ENCODE data around the gene RNF40. TPM values are rescaled to one million over a fixed set of nuclear protein-coding genes. Genes with fewer than 3 reads are reported as not detected.

Gene RNF40
- total RNA-seq, 2 donors from 2014 or later = 60.2 to 63.5 TPM

GRCh38 chr16:30747331-30747730 is 14.8 kb upstream of the RNF40 start:
- H3K4me3 Mint-ChIP-seq = peak overlapping the region; percentile 85 to 95
- H3K4me1 Mint-ChIP-seq (ENCODE audit: low read depth) = peaks cover 16% of the 10 kb centered on the region
- no peak for DNase-seq
- no peaks in the 10 kb centered on the region for H3K27me3 Mint-ChIP-seq (ENCODE audit: low read depth)
- peaks cover 9 to 13% of the 10 kb centered on the region in 2 donors for H3K36me3 Mint-ChIP-seq (ENCODE audit: insufficient read depth in 2 of 2)
- ATAC-seq (replicated peaks in 1 of 2) = no peak
- H3K9me3 Mint-ChIP-seq = no peaks in the 10 kb centered on the region
- H3K27ac Mint-ChIP-seq = peak overlapping the region; percentile 72

- Mint-ChIP-seq H3K4me3 (peak within 1 kb of the TSS; percentile 85 to 95), H3K27ac (peak within 1 kb of the TSS; percentile 86), H3K27me3 (ENCODE audit: low read depth) (no peaks in the 10 kb centered on the region), H3K4me1 (ENCODE audit: low read depth) (peaks cover 16% of the 10 kb centered on the region), H3K9me3 (no peaks in the 10 kb centered on the region), H3K36me3 (ENCODE audit: insufficient read depth in 2 of 2) (peaks cover 9 to 13% of the 10 kb centered on the region in 2 donors)
- DNase-seq = peak; percentile 97 to 99
- peak; percentile 97 to 98 for ATAC-seq (replicated peaks in 1 of 2)
Observed at GRCh38 chr16:30747799-30748633, 14.1 kb upstream of the RNF40 start, which contains the start of gene PHKG2. Gene PHKG2 (plus strand): TSS chr16:30748425. CDS start chr16:30748821, 396 bp downstream.

- Mint-ChIP-seq H3K4me1 (ENCODE audit: low read depth) (peaks cover 16% of the 10 kb centered on the region), H3K27me3 (ENCODE audit: low read depth) (no peaks in the 10 kb centered on the region), H3K36me3 (ENCODE audit: insufficient read depth in 2 of 2) (peaks cover 9 to 10% of the 10 kb centered on the region in 2 donors), H3K27ac (peak overlapping the region; percentile 86), H3K4me3 (peak overlapping the region; percentile 85 to 95), H3K9me3 (no peaks in the 10 kb centered on the region)
- DNase-seq = peak; percentile 43 to 49
- peak; percentile 29 to 44 for ATAC-seq (replicated peaks in 1 of 2)
Observed at GRCh38 chr16:30748634-30749445, 13.3 kb upstream of the RNF40 start.

DNA sequence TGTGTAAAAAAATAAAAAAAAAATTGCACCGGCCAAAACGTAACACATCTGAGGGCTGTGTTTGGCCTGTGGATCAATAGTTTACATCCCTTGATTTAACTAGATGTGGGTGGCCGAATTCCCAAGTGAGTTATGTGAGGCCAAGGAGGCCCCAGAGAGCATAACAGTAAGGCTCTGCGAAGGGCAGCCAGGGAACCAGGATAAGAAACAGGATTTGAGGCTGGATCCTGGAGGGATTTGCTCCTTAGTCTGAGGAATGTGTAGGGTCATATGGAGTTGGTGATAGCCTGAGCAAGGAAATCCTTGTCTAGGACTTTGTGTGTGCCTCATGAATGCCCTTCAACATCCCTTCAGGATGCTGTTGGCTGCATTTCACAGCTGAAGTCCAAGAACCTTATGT is 11.9 kb upstream of the RNF40 start:
- Mint-ChIP-seq H3K27ac (peak overlapping the region; percentile 86), H3K9me3 (no peaks in the 10 kb centered on the region), H3K4me3 (no peak overlapping the region), H3K4me1 (ENCODE audit: low read depth) (peaks cover 16% of the 10 kb centered on the region), H3K36me3 (ENCODE audit: insufficient read depth in 2 of 2) (peaks cover 9 to 12% of the 10 kb centered on the region in 2 donors), H3K27me3 (ENCODE audit: low read depth) (no peaks in the 10 kb centered on the region)
- DNase-seq = no peak
- no peak for ATAC-seq (replicated peaks in 1 of 2)

DNA sequence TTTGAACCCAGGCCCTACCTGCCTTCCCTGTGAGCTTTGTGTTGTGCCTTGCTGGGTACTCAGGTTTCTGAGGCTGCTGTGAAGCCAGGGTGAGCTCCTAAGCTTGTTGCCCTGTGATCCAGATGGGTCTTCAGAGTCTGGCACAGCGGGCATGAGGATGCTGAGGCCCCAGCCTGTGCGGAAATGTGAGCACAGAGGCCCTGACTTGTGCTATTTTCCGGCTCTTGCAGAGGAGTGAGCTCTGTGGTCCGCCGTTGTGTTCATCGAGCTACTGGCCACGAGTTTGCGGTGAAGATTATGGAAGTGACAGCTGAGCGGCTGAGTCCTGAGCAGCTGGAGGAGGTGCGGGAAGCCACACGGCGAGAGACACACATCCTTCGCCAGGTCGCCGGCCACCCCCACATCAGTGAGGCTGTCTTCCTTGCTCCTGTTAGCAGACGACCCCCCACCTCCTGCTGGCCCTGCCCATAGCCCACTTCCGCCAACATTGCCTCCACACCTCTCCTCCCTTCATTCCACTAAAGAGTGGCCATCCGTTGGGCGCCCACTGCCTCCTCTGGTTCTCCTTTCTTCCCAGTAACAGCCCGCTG is 11.2 kb upstream of the RNF40 start:
- H3K9me3 Mint-ChIP-seq = no peaks in the 10 kb centered on the region

GRCh38 chr16:30753596-30753995 is 8.5 kb upstream of the RNF40 start:
- no peak overlapping the region for H3K4me3 Mint-ChIP-seq
- ATAC-seq (replicated peaks in 1 of 2) (no peak), DNase-seq (no peak)
- H3K36me3 Mint-ChIP-seq (ENCODE audit: insufficient read depth in 2 of 2) = peaks cover 9 to 11% of the 10 kb centered on the region in 2 donors
- no peaks in the 10 kb centered on the region for H3K27me3 Mint-ChIP-seq (ENCODE audit: low read depth)
- no peaks in the 10 kb centered on the region for H3K9me3 Mint-ChIP-seq
- H3K27ac Mint-ChIP-seq = no peak overlapping the region
- peaks cover 7% of the 10 kb centered on the region for H3K4me1 Mint-ChIP-seq (ENCODE audit: low read depth)

More for the DNA sequence above, 11.2 kb upstream of the RNF40 start:
- Mint-ChIP-seq H3K36me3 (ENCODE audit: insufficient read depth in 2 of 2) (peaks cover 9 to 11% of the 10 kb centered on the region in 2 donors), H3K4me1 (ENCODE audit: low read depth) (peaks cover 16% of the 10 kb centered on the region), H3K4me3 (no peak overlapping the region), H3K27me3 (ENCODE audit: low read depth) (no peaks in the 10 kb centered on the region), H3K27ac (no peak overlapping the region)
- DNase-seq (no peak), ATAC-seq (replicated peaks in 1 of 2) (no peak)

DNA sequence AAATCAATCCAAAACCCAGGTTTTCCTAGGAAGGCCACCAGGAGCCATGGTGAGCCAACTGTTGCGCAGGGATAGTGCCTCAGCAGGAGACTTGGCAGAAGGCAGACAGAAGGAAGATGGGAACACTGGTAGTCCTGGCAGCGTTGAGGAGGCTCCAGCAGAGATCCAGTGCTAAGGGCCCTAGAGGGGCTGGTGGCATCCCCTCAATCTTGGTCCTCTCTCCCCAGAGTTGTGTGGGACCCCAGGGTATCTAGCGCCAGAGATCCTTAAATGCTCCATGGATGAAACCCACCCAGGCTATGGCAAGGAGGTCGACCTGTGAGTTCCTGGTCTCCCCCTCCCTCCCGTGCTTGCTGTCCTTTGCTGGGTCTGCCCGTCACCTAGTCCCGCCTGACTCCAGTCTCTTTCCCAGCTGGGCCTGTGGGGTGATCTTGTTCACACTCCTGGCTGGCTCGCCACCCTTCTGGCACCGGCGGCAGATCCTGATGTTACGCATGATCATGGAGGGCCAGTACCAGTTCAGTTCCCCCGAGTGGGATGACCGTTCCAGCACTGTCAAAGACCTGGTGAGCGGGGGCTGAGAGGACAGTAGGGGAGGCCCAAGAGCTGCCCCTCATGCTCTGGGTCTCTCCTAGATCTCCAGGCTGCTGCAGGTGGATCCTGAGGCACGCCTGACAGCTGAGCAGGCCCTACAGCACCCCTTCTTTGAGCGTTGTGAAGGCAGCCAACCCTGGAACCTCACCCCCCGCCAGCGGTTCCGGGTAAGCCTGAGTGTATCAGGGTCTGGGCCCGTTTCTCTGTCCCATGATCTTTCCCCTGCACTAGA is 6.0 kb upstream of the RNF40 start:
- DNase-seq = no peak
- H3K4me1 Mint-ChIP-seq (ENCODE audit: low read depth) = peaks cover 9% of the 10 kb centered on the region
- H3K27me3 Mint-ChIP-seq (ENCODE audit: low read depth) = no peaks in the 10 kb centered on the region
- H3K36me3 Mint-ChIP-seq (ENCODE audit: insufficient read depth in 2 of 2) = peaks cover 6 to 9% of the 10 kb centered on the region in 2 donors
- no peak overlapping the region for H3K4me3 Mint-ChIP-seq
- ATAC-seq (replicated peaks in 1 of 2) = no peak
- H3K27ac Mint-ChIP-seq = no peak overlapping the region
- H3K9me3 Mint-ChIP-seq = no peaks in the 10 kb centered on the region

- DNase-seq = no peak
- H3K4me3 Mint-ChIP-seq = no peak overlapping the region
- peaks cover 11% of the 10 kb centered on the region for H3K4me1 Mint-ChIP-seq (ENCODE audit: low read depth)
- no peaks in the 10 kb centered on the region for H3K9me3 Mint-ChIP-seq
- H3K36me3 Mint-ChIP-seq (ENCODE audit: insufficient read depth in 2 of 2) = peaks cover 2 to 4% of the 10 kb centered on the region in 2 donors
- ATAC-seq (replicated peaks in 1 of 2) = no peak
- H3K27ac Mint-ChIP-seq = no peak overlapping the region
- H3K27me3 Mint-ChIP-seq (ENCODE audit: low read depth) = no peaks in the 10 kb centered on the region
Observed at GRCh38 chr16:30756781-30757100, 5.4 kb upstream of the RNF40 start.

DNA sequence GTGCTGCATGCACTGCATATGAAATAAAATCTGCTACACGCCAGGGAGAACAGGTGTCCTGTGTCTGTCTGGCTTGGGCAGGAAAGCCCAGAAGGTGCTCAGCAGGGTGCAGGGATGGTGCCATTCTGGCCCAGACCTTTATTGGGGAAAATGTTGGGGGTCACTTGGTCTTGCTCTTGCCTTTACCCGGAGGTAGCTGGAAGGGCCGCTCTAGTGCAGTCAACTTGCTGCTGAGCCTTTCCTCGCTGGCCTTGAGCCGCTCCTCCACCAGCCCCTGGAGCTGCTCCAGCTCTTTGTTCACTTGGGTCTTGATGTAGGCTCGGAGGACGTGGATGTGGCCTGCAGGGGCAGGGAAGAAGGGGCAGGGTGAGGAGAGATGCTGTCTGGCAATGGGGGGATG is 4.8 kb upstream of the RNF40 start:
- peaks cover 11% of the 10 kb centered on the region for H3K4me1 Mint-ChIP-seq (ENCODE audit: low read depth)
- no peaks in the 10 kb centered on the region for H3K9me3 Mint-ChIP-seq
- no peak overlapping the region for H3K27ac Mint-ChIP-seq
- H3K4me3 Mint-ChIP-seq = no peak overlapping the region
- H3K36me3 Mint-ChIP-seq (ENCODE audit: insufficient read depth in 2 of 2) = peaks cover 2 to 4% of the 10 kb centered on the region in 2 donors
- ATAC-seq (replicated peaks in 1 of 2) (no peak), DNase-seq (no peak)
- H3K27me3 Mint-ChIP-seq (ENCODE audit: low read depth) = no peaks in the 10 kb centered on the region

- H3K27ac Mint-ChIP-seq = no peak overlapping the region
- DNase-seq (no peak), ATAC-seq (replicated peaks in 1 of 2) (no peak)
- H3K27me3 Mint-ChIP-seq (ENCODE audit: low read depth) = no peaks in the 10 kb centered on the region
- peak overlapping the region in 1 of 2 donors; percentile 24 for H3K4me3 Mint-ChIP-seq
- H3K36me3 Mint-ChIP-seq (ENCODE audit: insufficient read depth in 2 of 2) = peaks cover 5 to 10% of the 10 kb centered on the region in 2 donors
- H3K9me3 Mint-ChIP-seq = no peaks in the 10 kb centered on the region
- peaks cover 26% of the 10 kb centered on the region for H3K4me1 Mint-ChIP-seq (ENCODE audit: low read depth)
Observed at GRCh38 chr16:30758988-30759491, 3.1 kb upstream of the RNF40 start.

- DNase-seq = no peak
- Mint-ChIP-seq H3K27ac (no peak overlapping the region), H3K9me3 (no peaks in the 10 kb centered on the region), H3K4me3 (peak overlapping the region in 1 of 2 donors; percentile 97), H3K27me3 (ENCODE audit: low read depth) (no peaks in the 10 kb centered on the region), H3K36me3 (ENCODE audit: insufficient read depth in 2 of 2) (peaks cover 3 to 5% of the 10 kb centered on the region in 2 donors), H3K4me1 (ENCODE audit: low read depth) (peaks cover 28% of the 10 kb centered on the region)
- ATAC-seq (replicated peaks in 1 of 2) = no peak
Observed at GRCh38 chr16:30760001-30760559, 2.0 kb upstream of the RNF40 start.

Data from activated T-cell treated with anti-CD3 and anti-CD28 coated beads, Interleukin-2, amount 50 U/mL, for 72 hours (primary cell).